DMS 273 (cell line): Measurements from ENCODE around the gene TAF1B.

ENCODE experiments used
- DNase-seq: peaks from one replicate; lab custom pipeline; 2025; ENCODE audit not compliant: unreplicated experiment; lab: John Stamatoyannopoulos, UW

The TAF1B gene

DNA sequence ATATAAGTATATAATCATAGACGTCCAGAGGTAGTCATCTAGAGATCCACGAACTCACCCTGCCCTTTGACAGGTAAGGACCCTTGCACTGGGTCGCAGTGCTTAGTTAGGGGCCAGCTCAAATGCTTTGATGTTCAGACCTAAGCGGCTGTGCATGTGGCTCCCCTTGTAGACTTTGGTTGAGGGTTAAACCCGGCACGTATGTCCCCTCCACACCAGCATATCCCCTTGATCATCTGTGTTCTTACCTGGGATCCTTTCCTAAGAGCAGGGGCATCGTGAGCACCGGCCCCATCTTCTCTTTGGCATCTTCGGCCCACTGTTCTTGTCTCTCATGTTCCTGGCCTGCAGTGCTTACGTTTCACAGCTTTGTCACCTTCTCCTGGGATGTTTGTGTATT is 139.6 kb downstream of the TAF1B start:
- no peak for DNase-seq

DNA sequence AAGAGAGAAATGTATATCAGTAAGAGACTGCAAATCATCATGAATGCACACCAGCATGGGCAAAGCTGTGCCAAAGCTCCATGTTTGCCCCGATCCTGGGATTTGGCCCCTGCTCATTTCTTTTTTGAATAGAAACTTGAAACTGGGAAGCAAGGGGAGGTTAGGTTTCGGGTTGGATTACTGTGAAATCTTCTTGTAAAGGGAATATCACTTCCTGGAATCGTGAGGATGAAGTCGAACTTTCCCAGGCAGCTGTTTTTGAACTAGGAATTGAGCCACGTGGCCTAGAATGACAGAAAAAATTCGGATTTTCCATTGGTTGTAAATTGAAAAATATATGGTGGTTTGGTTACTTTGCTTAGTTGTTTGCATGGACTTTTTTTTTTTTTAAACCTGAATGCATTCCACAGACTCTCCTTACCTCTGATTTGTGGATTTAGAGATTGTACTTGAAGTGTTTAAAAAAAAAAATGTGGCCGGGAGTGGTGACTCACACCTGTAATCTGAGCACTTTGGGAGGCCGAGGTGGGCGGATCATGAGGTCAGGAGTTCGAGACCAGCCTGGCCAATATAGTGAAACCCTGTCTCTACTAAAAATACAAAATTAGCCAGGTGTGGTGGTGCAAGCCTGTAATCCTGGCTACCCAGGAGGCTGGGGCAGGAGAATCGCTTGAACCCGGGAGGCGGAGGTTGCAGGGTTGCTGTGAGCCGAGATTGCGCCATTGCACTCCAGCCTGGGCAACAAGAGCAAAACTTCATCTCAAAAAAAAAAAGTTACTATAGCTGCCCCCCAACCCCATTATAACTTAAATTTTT is 140.3 kb downstream of the TAF1B start:
- DNase-seq = no peak
